ENCODE data around the gene SUCLG1.

DNA sequence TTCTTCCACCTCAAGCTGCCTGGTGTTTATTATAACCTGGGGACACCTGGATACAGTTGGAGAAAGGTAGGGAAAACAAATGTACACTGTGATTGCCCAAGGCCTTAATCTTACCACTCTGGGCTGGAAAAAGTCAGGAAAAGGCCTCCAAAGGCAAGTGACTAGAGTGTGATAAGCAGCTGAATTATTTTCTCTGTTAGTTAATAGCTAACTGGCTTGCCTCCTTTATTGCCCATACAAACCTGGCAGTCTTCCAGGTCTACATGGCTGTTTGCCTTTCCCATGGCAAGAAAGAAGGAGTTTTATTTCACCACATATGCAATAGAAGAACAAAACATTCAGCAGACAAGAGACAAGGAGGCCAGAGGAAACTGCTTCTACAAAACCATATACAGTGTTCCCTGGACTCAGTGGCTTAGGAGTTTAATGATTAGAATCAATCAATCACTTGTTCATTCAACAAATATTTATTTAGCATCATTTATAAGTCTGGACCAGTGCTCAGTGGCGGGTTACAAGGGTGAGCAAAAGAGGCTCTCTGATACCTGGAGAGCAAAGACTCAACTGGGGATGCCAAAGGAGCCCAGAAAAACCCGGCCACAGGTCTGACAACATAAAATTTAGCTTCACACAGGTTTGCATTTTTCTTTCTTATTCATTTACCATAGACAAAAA lies 27.5 kb upstream of the SUCLG1 start:
- TF ChIP-seq, protein P1, sequence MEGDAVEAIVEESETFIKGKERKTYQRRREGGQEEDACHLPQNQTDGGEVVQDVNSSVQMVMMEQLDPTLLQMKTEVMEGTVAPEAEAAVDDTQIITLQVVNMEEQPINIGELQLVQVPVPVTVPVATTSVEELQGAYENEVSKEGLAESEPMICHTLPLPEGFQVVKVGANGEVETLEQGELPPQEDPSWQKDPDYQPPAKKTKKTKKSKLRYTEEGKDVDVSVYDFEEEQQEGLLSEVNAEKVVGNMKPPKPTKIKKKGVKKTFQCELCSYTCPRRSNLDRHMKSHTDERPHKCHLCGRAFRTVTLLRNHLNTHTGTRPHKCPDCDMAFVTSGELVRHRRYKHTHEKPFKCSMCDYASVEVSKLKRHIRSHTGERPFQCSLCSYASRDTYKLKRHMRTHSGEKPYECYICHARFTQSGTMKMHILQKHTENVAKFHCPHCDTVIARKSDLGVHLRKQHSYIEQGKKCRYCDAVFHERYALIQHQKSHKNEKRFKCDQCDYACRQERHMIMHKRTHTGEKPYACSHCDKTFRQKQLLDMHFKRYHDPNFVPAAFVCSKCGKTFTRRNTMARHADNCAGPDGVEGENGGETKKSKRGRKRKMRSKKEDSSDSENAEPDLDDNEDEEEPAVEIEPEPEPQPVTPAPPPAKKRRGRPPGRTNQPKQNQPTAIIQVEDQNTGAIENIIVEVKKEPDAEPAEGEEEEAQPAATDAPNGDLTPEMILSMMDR (IDR thresholded peaks at IDR 0.05; ENCODE audit: insufficient read depth, low read length), result no peak
- TF ChIP-seq POLR2AphosphoS5 (IDR thresholded peaks at IDR 0.05; ENCODE audit: low read depth), result no peak

Measured in HL-60 (cell line).